ENCODE results near the gene WDR72. TPM values are rescaled to one million over a fixed set of nuclear protein-coding genes. Genes with fewer than 3 reads are reported as not detected.

WDR72 gene
- total and polyA plus RNA-seq, 7 donors, result not detected

- Histone ChIP-seq H3K4me1 (peaks cover 5% of the 10 kb centered on the region), H3K36me3 (ENCODE audit: insufficient read depth in 1 of 2, low read depth in 1 of 2) (no peaks in the 10 kb centered on the region), H3K27me3 (ENCODE audit: insufficient read depth in 3 of 3, low read length in 2 of 3) (no peaks in the 10 kb centered on the region), H3K9me3 (no peaks in the 10 kb centered on the region), H3K4me3 (no peak overlapping the region), H3K27ac (no peak overlapping the region)
- DNase-seq (no peak), ATAC-seq (no peak)
- WGBS, 3 donors, result 83 to 90% (median 89%) methylated on average over 2 of the region's 2 CpGs
- TF ChIP-seq CTCF (IDR thresholded peaks at IDR 0.05), result no peak
- intact Hi-C loops (cut with DNase I), result no loop called here
Observed at GRCh38 chr15:53591041-53591440, 168.4 kb downstream of the WDR72 start.

GRCh38 chr15:53590380-53590779 is 169.1 kb downstream of the WDR72 start:
- Histone ChIP-seq H3K4me1 (peaks cover 5% of the 10 kb centered on the region), H3K4me3 (no peak overlapping the region), H3K27ac (no peak overlapping the region), H3K9me3 (no peaks in the 10 kb centered on the region), H3K36me3 (ENCODE audit: insufficient read depth in 1 of 2, low read depth in 1 of 2) (no peaks in the 10 kb centered on the region), H3K27me3 (ENCODE audit: insufficient read depth in 3 of 3, low read length in 2 of 3) (no peaks in the 10 kb centered on the region)
- intact Hi-C loops (cut with DNase I), result no loop called here
- ATAC-seq (no peak), DNase-seq (no peak)
- 59 to 64% (median 62%) methylated on average over 2 of the region's 2 CpGs for whole genome bisulfite sequencing, 3 donors
- no peak for TF ChIP-seq CTCF (IDR thresholded peaks at IDR 0.05)

GRCh38 chr15:53589520-53590057 is 169.9 kb downstream of the WDR72 start:
- Histone ChIP-seq H3K4me1 (peaks cover 5% of the 10 kb centered on the region), H3K27ac (no peak overlapping the region), H3K36me3 (ENCODE audit: insufficient read depth in 1 of 2, low read depth in 1 of 2) (no peaks in the 10 kb centered on the region), H3K4me3 (no peak overlapping the region), H3K27me3 (ENCODE audit: insufficient read depth in 3 of 3, low read length in 2 of 3) (no peaks in the 10 kb centered on the region), H3K9me3 (no peaks in the 10 kb centered on the region)
- intact Hi-C loops (cut with DNase I), result no loop called here
- TF ChIP-seq CTCF (IDR thresholded peaks at IDR 0.05), result no peak
- WGBS, 3 donors, result 62 to 77% (median 70%) methylated on average over 5 of the region's 5 CpGs
- no peak for ATAC-seq
- no peak for DNase-seq

GRCh38 chr15:53588773-53589172 is 170.7 kb downstream of the WDR72 start:
- no peak for TF ChIP-seq CTCF (IDR thresholded peaks at IDR 0.05)
- no peak overlapping the region for H3K4me3 ChIP-seq
- peaks cover 5% of the 10 kb centered on the region for H3K4me1 ChIP-seq
- no peaks in the 10 kb centered on the region for H3K36me3 ChIP-seq (ENCODE audit: insufficient read depth in 1 of 2, low read depth in 1 of 2)
- WGBS, 3 donors, result 26 to 57% (median 30%) methylated on average over 1 of the region's 1 CpG
- no peak overlapping the region for H3K27ac ChIP-seq
- H3K9me3 ChIP-seq, result no peaks in the 10 kb centered on the region
- intact Hi-C loops (cut with DNase I), result no loop called here
- ATAC-seq (peak in 3 of 4 donors; percentile 69 to 77 (median 73)), DNase-seq (no peak)
- no peaks in the 10 kb centered on the region for H3K27me3 ChIP-seq (ENCODE audit: insufficient read depth in 3 of 3, low read length in 2 of 3)

- Histone ChIP-seq H3K27me3 (ENCODE audit: insufficient read depth in 3 of 3, low read length in 2 of 3) (no peaks in the 10 kb centered on the region), H3K36me3 (ENCODE audit: insufficient read depth in 1 of 2, low read depth in 1 of 2) (no peaks in the 10 kb centered on the region), H3K9me3 (no peaks in the 10 kb centered on the region), H3K4me3 (no peak overlapping the region), H3K27ac (no peak overlapping the region), H3K4me1 (peaks cover 5% of the 10 kb centered on the region)
- 21 to 32% (median 29%) methylated on average over 3 of the region's 3 CpGs for WGBS, 3 donors
- intact Hi-C loops (cut with DNase I), result no loop called here
- DNase-seq (no peak), ATAC-seq (no peak)
- TF ChIP-seq CTCF (IDR thresholded peaks at IDR 0.05), result no peak
Observed at GRCh38 chr15:53586799-53587198, 172.7 kb downstream of the WDR72 start.
